K562 (cell line): ENCODE results near the gene NLGN4X. TPM values are rescaled to one million over a fixed set of nuclear protein-coding genes. Genes with fewer than 3 reads are reported as not detected.

Experiments used
- ATAC-seq: fragments of 200-7000 bp; cut with Tn5 transposase; 3 replicates; pipeline ENCODE4 v1.9.1; 2020; ENCODE audit warnings: moderate library complexity
- BruUV-seq: library from RNA; stranded (reverse); fragments of 400-500 nt; replicated peaks from 2 replicates; lab custom pipeline; 2021; lab: Mats Ljungman, UMichigan
- CTCF ChIA-PET: fragments of 300-600 bp; formaldehyde crosslinking; extraction: SDS; loops from one replicate; lab custom pipeline; 2021; ENCODE audit warnings: low intra/inter-chr PET ratio; lab: Yijun Ruan, JAX
- POLR2A ChIA-PET: fragments of 300-600, 350-650 bp; sonication (Branson Sonifier 250); formaldehyde crosslinking; extraction: SDS; loops from one replicate; lab custom pipeline; 2021; ENCODE audit warnings: antibody characterized with exemption, inconsistent platforms; lab: Yijun Ruan, JAX
- DNase-seq, 4 experiments: peaks; one replicate each; pipeline versions ENCODE4 v3.0.0 to v3.0.0-alpha.2; 2011 to 2018; ENCODE audit warnings: low spot score in 3 of 4, mixed read lengths in 3 of 4; ENCODE audit errors: extremely low read depth in 1 of 4
- FAIRE-seq: peaks from 2 replicates; lab custom pipeline; 2011; peaks lifted over from hg19 to GRCh38; lab: Jason Lieb, UNC
- H2AFZ ChIP-seq: 2 replicates; pipeline ENCODE4 v1.6.0; 2011; ENCODE audit warnings: low read depth, low read length, control low read depth, inconsistent platforms
- H3K27ac ChIP-seq: fragments of 200-600 bp; 3 replicates; pipeline ENCODE4 v1.8.0; 2011; ENCODE audit warnings: low read depth, mild to moderate bottlenecking, control low read depth, inconsistent platforms, low read length, moderate library complexity, mixed read lengths; ENCODE audit errors: extremely low read depth
- H3K27me3 ChIP-seq, 2 experiments: fragments of 300-600 bp in 1 of 2; 2 replicates in 1 of 2; 3 replicates in 1 of 2; pipeline versions ENCODE4 v1.6.0 to v1.8.0; 2011; ENCODE audit warnings: inconsistent platforms in 2 of 2, low read length in 2 of 2, mild to moderate bottlenecking in 1 of 2, mixed read lengths in 1 of 2, moderate library complexity in 1 of 2; ENCODE audit not compliant: control insufficient read depth in 2 of 2, insufficient read depth in 2 of 2
- H3K36me3 ChIP-seq: fragments of 300-600 bp; 3 replicates; pipeline ENCODE4 v1.8.0; 2011; ENCODE audit warnings: mild to moderate bottlenecking, low read length, inconsistent platforms; ENCODE audit not compliant: control insufficient read depth, insufficient read depth
- H3K4me1 ChIP-seq, 2 experiments: fragments of 200-600 bp in 1 of 2; replicated peaks in 1 of 2; 2 replicates in 1 of 2; 3 replicates in 1 of 2; pipeline versions ENCODE4 v1.5.1 to v1.8.0; 2011; ENCODE audit warnings: inconsistent platforms in 2 of 2, low read length in 2 of 2, mild to moderate bottlenecking in 1 of 2, mixed read lengths in 1 of 2, moderate library complexity in 1 of 2; ENCODE audit not compliant: control insufficient read depth in 2 of 2, insufficient read depth in 2 of 2
- H3K4me2 ChIP-seq: 2 replicates; pipeline ENCODE4 v1.6.1; 2011; ENCODE audit warnings: low read length, control low read depth, inconsistent platforms, mixed read lengths; ENCODE audit not compliant: insufficient read depth
- H3K4me3 ChIP-seq: fragments of 200-600 bp; sonication (generic), shearing (Covaris generic); 2 replicates; pipeline ENCODE4 v1.5.1; 2016; ENCODE audit warnings: control low read depth, inconsistent platforms
- H3K79me2 ChIP-seq: fragments of 200-600 bp; 3 replicates; pipeline ENCODE4 v1.8.0; 2011; ENCODE audit warnings: low read length, inconsistent platforms; ENCODE audit not compliant: control insufficient read depth, insufficient read depth
- H3K9ac ChIP-seq, 2 experiments: 2 replicates each; pipeline versions ENCODE4 v1.6.0 to v1.6.1; 2011; ENCODE audit warnings: low read depth in 2 of 2, low read length in 2 of 2, control low read depth in 1 of 2, inconsistent platforms in 1 of 2, mild to moderate bottlenecking in 1 of 2, mixed read lengths in 1 of 2; ENCODE audit not compliant: insufficient read depth in 1 of 2
- H3K9me1 ChIP-seq: one replicate; pipeline ENCODE4 v1.6.0; 2011; ENCODE audit warnings: inconsistent platforms, mild to moderate bottlenecking, low read length, moderate library complexity; ENCODE audit not compliant: control insufficient read depth, insufficient read depth
- H3K9me3 ChIP-seq: replicated peaks from 2 replicates; pipeline ENCODE4 v1.5.1; 2011; ENCODE audit warnings: low read depth, low read length, inconsistent platforms; ENCODE audit not compliant: control insufficient read depth, insufficient read depth
- H4K20me1 ChIP-seq: replicated peaks from 2 replicates; pipeline ENCODE4 v1.6.1; 2011; ENCODE audit warnings: low read length, inconsistent platforms, mixed read lengths; ENCODE audit not compliant: control insufficient read depth, insufficient read depth
- HCFC1 ChIP-seq: IDR thresholded peaks from 2 replicates; pipeline ENCODE4 v1.6.1; 2012; ENCODE audit warnings: low read depth, low read length, improper control_type of control experiment
- ILF3 ChIP-seq: fragments of 450-650 bp; IDR thresholded peaks from 2 replicates; pipeline ENCODE4 v1.6.1; 2018; ENCODE audit warnings: antibody characterized with exemption, mild to moderate bottlenecking, moderate library complexity, borderline replicate concordance
- KHSRP ChIP-seq: fragments of 450-650 bp; IDR thresholded peaks from 2 replicates; pipeline ENCODE4 v1.6.1; 2017
- LEF1 ChIP-seq: fragments of 450-650 bp; IDR thresholded peaks from 2 replicates; pipeline ENCODE4 v1.6.1; 2016; ENCODE audit warnings: mild to moderate bottlenecking
- MCM7 ChIP-seq, 2 experiments: fragments of 450-650 bp; IDR thresholded peaks; 2 replicates each; pipeline ENCODE4 v1.6.1; 2016 to 2018
- NCOR1 ChIP-seq: fragments of 450-650 bp; IDR thresholded peaks from 2 replicates; pipeline ENCODE4 v1.6.1; 2016; ENCODE audit warnings: mild to moderate bottlenecking, moderate library complexity
- NR2C1 ChIP-seq, 2 experiments: fragments of 450-650 bp; IDR thresholded peaks; 2 replicates each; pipeline ENCODE4 v1.6.1; 2017; ENCODE audit warnings: mild to moderate bottlenecking in 2 of 2, antibody characterized with exemption in 1 of 2, inconsistent platforms in 1 of 2, missing compliant biosample characterization in 1 of 2, missing genetic modification characterization in 1 of 2
- TRIM24 ChIP-seq, 2 experiments: fragments of 450-650 bp; IDR thresholded peaks; 2 replicates each; pipeline ENCODE4 v1.6.1; 2016
- ZNF696 ChIP-seq: fragments of 250-450 bp; sonication (Bioruptor Pico); conservative IDR thresholded peaks from 2 replicates; pipeline ENCODE4 v1.4.0; 2020; ENCODE audit warnings: mild to moderate bottlenecking, moderate library complexity
- WGBS: fragments of 100-300 bp; shearing (Covaris generic); methylation state at CpG from one replicate; pipeline ENCODE4 v1.1.6; 2016; ENCODE audit warnings: low coverage, mixed read lengths; ENCODE audit not compliant: insufficient coverage; ENCODE audit errors: missing lambda C conversion rate; 5-methylcytosine and 5-hydroxymethylcytosine counted together
- in situ Hi-C: fragments of 300-500 bp; cut with MboI; formaldehyde crosslinking; loops from 4 replicates; pipeline ENCODE4 v1.15.0; 2018; ENCODE audit warnings: inconsistent platforms, mixed read lengths
- intact Hi-C: fragments of 100-400 bp; cut with micrococcal nuclease; formaldehyde crosslinking; loops from 2 replicates; pipeline ENCODE4 v1.14.2; 2022
- polyA plus RNA-seq, 8 experiments: library from polyadenylated mRNA; depleted of rRNA in 4 of 8; stranded (reverse) in 5 of 8; unstranded in 3 of 8; fragments of >200 nt; fragmentation: Nextera tagmentation in 2 of 8; fragmentation: Illumina TruSeq in 1 of 8; extraction: Ambion mirVana in 2 of 8; extraction: Trizol in 1 of 8; gene quantifications; 2 replicates each; pipeline versions ENCODE4 v1.2.1 to v1.2.3, GENCODE V29; 2011 to 2014; ENCODE audit warnings: inconsistent platforms in 1 of 8, missing spikeins in 1 of 8
- total RNA-seq, 7 experiments: library from RNA; depleted of rRNA in 6 of 7; stranded (reverse); fragments of >200 nt in 6 of 7; fragmentation: Illumina TruSeq in 2 of 7; extraction: Trizol in 2 of 7; gene quantifications; 2 replicates each; pipeline versions ENCODE4 v1.2.1 to v1.2.3, GENCODE V29; 2011 to 2021; ENCODE audit warnings: low replicate concordance in 1 of 7
- TF ChIP-seq, protein P1 (sequence below): sonication (generic); formaldehyde crosslinking; IDR thresholded peaks from 2 replicates; pipeline ENCODE4 v1.8.0; 2022; ENCODE audit warnings: missing genetic modification reagents, mild to moderate bottlenecking, borderline replicate concordance
- TF ChIP-seq, protein P2 (sequence below): fragments of 200-800 bp; sonication (Bioruptor generic); IDR thresholded peaks from 2 replicates; pipeline ENCODE4 v1.6.1; 2017; ENCODE audit warnings: missing genetic modification characterization, missing compliant biosample characterization

The NLGN4X gene
- total and polyA plus RNA-seq, 9 of the 15 experiments (the other 6 are each of a cell fraction or from before 2014, with no cell fraction given) = 0.07 TPM; not detected in 8

DNA sequence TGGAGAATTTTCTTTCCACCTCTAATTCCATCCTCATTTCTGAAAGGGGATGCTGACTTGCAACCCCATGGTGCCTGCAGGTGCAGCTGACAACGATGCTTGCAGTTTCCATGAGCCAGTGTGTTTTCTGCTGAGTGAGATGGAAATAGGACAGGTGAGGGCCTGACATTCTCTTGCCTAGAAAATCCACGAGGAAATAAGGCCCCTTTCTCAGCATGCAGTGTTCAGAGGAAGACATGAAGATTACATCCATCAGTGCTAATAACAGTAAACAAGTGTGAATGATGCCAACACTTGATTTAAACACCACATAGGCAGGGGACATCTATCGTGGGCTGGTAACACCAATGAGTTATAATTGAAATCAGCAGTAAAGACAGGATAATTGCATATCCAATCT, 237.3 kb downstream of the NLGN4X start:
- no peaks in the 10 kb centered on the region for H3K9me1 ChIP-seq
- H3K27ac ChIP-seq = no peak overlapping the region
- BruUV-seq = no TSS peak
- no peak overlapping the region for H3K4me3 ChIP-seq
- FAIRE-seq = no peak
- no peak for TF ChIP-seq ILF3
- TF ChIP-seq TRIM24 (IDR thresholded peaks at IDR 0.05) = no peak
- no peak for TF ChIP-seq MCM7 (IDR thresholded peaks at IDR 0.05)
- TF ChIP-seq NCOR1 = no peak
- TF ChIP-seq ZNF696 (CRISPR knock-in tag) = no peak
- TF ChIP-seq, protein P1, sequence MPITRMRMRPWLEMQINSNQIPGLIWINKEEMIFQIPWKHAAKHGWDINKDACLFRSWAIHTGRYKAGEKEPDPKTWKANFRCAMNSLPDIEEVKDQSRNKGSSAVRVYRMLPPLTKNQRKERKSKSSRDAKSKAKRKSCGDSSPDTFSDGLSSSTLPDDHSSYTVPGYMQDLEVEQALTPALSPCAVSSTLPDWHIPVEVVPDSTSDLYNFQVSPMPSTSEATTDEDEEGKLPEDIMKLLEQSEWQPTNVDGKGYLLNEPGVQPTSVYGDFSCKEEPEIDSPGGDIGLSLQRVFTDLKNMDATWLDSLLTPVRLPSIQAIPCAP (CRISPR knock-in tag) = no peak
- TF ChIP-seq HCFC1 = no peak
- TF ChIP-seq LEF1 = no peak
- no peak for TF ChIP-seq NR2C1 (IDR thresholded peaks at IDR 0.05)
- TF ChIP-seq NR2C1 (tag; IDR thresholded peaks at IDR 0.05) = no peak
- TF ChIP-seq, protein P2, sequence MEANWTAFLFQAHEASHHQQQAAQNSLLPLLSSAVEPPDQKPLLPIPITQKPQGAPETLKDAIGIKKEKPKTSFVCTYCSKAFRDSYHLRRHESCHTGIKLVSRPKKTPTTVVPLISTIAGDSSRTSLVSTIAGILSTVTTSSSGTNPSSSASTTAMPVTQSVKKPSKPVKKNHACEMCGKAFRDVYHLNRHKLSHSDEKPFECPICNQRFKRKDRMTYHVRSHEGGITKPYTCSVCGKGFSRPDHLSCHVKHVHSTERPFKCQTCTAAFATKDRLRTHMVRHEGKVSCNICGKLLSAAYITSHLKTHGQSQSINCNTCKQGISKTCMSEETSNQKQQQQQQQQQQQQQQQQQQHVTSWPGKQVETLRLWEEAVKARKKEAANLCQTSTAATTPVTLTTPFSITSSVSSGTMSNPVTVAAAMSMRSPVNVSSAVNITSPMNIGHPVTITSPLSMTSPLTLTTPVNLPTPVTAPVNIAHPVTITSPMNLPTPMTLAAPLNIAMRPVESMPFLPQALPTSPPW (CRISPR knock-in tag) = no peak
- TF ChIP-seq KHSRP = no peak
- H3K9ac ChIP-seq = no peak overlapping the region
- ATAC-seq = no peak
- no peaks in the 10 kb centered on the region for H4K20me1 ChIP-seq
- in situ Hi-C loops = no loop called here
- no peaks in the 10 kb centered on the region for H3K36me3 ChIP-seq
- 0% methylated on average over 3 of the region's 3 CpGs for WGBS
- ChIA-PET CTCF (no interaction called here), POLR2A (no interaction called here)
- no peak overlapping the region for H2AFZ ChIP-seq
- H3K27me3 ChIP-seq = no peaks in the 10 kb centered on the region
- no peaks in the 10 kb centered on the region for H3K9me3 ChIP-seq
- intact Hi-C loops = no loop called here
- H3K4me2 ChIP-seq = no peak overlapping the region
- no peaks in the 10 kb centered on the region for H3K4me1 ChIP-seq
- no peaks in the 10 kb centered on the region for H3K79me2 ChIP-seq
- DNase-seq = no peak
